Mammary epithelial cell (primary cell): ENCODE measurements around the gene ZKSCAN3.

ENCODE experiments used
- CTCF ChIP-seq, 2 donors: IDR thresholded peaks in 1 of 2; conservative IDR thresholded peaks in 1 of 2; 2 replicates each; pipeline ENCODE4 v1.5.1; 2011 to 2012; ENCODE audit warnings: inconsistent platforms in 2 of 2, low read length in 2 of 2, mild to moderate bottlenecking in 2 of 2, control low read depth in 1 of 2, low read depth in 1 of 2; ENCODE audit not compliant: insufficient read depth in 1 of 2; ENCODE audit errors: extremely low read depth in 1 of 2
- EZH2 ChIP-seq: IDR thresholded peaks from 2 replicates; pipeline ENCODE4 v1.6.1; 2012; ENCODE audit warnings: low read length, inconsistent platforms, borderline replicate concordance

- TF ChIP-seq CTCF (conservative IDR thresholded peaks at IDR 0.05 in 1 of 2, IDR thresholded peaks at IDR 0.05 in 1 of 2; ENCODE audit: extremely low read depth in 1 of 2, insufficient read depth in 1 of 2, low read depth in 1 of 2, low read length in 2 of 2) = no peak
- no peak for TF ChIP-seq EZH2
Measured at GRCh38 chr6:28368522-28368921, 18.8 kb downstream of the ZKSCAN3 start.
